ENCODE data around the gene C3orf20. TPM values are rescaled to one million over a fixed set of nuclear protein-coding genes. Genes with fewer than 3 reads are reported as not detected.
A peak's percentile ranks its signal among the peaks of the same experiment; 100 is the strongest.
"Not testable (repeated sequence)": the region's sequence is repeated elsewhere in the genome, so short reads cannot be mapped to it uniquely, and the experiment has no call there.

Gene C3orf20
- total RNA-seq, 1 experiment from 2014 or later: not detected

DNA sequence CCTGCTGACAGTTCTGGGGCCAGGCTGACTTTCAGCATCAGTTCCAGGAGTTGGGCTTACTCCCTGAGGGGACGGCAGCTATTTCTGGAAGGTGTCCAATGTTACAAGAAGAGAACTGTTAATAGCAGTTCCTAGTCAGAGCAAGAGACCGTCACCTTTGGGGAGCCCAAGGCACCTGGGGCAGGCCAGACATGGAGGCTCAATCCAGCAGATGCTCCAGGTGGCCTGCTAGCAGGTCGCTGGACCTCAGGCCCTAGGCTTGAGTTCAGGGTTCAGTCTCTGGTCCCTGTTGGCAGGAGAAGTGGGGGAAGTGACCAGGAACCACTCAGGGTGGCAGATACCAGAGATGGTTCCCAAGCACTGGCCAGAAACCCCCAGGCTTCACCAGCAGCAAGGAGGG, 25.9 kb downstream of the C3orf20 start:
- no peak for DNase-seq (ENCODE audit: low spot score)

DNA sequence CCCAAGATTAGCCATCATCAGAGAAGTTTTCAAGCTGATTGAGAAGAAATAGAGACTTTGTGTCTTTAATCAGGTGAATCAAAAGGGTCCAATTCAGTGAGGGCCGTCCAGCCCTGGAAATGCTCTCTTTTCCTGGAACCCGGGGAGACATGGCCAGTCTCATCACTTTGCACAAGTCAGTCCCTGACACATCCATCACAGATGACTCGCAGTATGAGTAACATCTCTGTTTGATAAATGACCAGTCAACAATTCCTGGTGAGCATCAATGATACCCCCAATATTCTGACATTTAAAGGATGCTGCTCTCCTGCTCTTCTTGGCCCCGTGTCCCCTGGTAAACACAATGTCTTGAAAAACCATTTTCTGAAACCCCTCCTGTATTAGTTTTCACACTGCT, 26.7 kb downstream of the C3orf20 start:
- no peak for DNase-seq (ENCODE audit: low spot score)

DNA sequence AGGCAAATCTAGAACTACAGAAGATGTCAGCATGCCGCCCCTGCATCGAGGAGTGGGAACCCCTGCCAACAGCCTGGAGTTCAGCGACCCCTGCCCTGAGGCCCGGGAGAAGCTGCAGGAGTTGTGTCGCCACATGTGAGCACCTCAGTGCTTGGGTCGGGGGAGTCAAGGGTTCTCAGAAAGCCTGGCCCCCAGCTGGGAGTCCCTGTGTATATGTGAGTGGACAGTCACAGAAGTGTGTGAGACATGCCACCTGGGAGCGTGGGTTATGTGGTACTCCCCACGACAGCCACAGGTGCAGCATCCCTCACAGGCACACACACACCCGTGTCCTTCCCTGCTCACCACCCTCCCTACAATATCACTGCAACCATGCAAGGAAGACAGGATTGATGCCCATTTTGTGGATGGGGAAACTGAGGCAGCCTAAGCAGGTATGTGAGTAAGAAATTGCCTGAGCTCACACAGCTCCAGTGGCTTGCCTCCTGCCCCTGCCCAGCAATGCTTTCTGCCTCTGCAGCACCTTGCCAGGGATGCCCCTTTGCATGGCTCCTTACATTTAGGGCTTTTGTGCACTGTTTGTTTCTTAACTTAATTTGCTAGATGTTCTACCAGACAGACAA, 28.3 kb downstream of the C3orf20 start:
- DNase-seq (ENCODE audit: low spot score): no peak

DNA sequence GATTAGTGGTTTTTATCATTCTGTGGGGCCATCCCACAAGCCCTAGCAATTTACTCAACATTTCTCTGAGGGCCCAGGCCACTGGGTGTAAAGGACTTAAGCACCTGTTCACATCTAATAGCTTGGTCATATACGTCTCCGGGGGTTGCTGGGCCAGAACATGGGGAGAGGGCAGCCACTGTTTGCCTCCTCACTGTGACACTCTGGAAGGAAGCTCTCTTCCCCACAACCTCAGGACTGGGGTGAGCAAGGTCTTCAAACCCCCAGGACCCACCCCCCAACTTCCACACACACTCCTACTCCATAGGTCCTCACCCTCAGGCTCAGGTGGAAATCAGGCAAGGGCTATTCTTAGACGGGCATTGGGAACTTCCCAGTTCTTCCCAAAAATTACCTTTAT, 28.9 kb downstream of the C3orf20 start:
- no peak for DNase-seq (ENCODE audit: low spot score)

DNA sequence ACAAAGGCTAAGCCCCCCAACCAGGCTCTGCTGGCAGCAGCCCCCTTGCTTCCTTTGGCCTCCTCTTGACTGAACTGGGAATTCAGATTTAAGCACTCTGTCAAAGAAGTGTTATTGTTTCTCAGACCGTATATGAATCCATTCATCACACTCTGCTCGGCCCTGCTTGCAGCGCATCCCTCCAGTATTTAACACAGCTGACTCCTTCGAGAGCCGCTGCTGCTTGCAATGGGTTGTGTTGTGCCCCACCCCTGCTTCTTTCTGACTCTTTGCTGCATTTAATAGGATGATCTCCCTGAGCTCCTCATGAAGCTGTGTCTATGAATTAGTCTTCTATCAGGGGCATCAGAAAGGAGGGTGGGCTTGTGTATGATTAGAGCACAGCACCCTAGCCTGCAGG, 31.2 kb downstream of the C3orf20 start:
- no peak for DNase-seq (ENCODE audit: low spot score)

DNA sequence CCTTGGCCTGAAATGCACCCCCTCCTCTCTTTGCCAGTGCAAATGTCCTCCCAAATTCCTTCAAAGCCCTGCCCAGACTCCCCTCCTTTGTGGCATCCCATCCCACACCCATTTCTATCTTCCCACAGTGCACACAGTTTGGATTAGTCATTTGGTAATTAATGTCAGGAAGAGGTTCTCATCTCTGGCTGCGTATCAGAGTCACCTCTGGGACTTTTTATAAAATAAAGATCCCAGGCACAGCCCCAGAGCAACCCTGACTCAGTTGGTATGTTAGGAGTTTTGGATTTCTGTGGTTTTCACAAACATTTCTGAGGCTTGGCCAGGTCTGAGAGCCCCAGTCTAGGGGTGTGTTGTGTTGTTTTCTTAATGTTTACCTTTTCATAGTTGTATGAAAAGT, 41.6 kb downstream of the C3orf20 start:
- DNase-seq (ENCODE audit: low spot score): no peak

DNA sequence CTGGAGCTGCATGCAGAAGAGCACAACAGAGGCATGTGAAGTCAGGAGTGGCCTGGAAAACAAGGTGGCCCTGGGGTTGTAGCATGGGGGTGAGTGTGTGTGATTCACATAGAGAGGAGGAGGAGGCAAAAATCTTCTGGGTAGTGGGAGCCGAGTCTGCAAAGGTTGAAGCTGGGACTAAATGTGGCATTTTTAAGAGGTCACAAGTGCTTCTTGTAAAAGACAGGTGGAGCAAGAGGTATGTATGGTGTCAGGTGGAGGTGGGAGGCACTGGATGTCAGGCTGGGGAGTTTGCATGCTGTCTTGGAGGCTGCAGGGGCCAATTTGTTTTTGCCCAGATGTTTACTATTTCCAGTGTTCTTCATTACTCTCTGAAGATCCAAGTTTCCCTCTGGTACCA, 42.4 kb downstream of the C3orf20 start:
- DNase-seq (ENCODE audit: low spot score): no peak

DNA sequence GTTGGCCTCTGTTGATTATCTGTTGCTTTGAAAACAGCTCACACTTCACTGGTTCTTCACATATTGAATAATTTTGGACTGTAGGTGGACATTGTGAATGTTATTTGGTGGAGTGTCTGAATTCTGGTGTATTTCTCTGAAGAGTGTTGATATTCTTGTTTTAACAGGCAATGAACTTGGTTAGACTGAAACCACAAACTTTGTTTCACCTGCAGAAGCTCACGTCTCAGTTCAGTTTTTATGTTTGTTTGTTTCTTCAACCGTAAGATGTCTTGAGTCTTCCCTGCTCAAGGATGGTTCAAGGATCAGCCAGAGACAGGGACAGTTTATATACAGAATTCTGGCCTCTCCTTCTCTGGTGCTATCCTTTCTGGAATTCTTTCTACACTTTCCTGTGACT, 43.6 kb downstream of the C3orf20 start:
- no peak for DNase-seq (ENCODE audit: low spot score)

DNA sequence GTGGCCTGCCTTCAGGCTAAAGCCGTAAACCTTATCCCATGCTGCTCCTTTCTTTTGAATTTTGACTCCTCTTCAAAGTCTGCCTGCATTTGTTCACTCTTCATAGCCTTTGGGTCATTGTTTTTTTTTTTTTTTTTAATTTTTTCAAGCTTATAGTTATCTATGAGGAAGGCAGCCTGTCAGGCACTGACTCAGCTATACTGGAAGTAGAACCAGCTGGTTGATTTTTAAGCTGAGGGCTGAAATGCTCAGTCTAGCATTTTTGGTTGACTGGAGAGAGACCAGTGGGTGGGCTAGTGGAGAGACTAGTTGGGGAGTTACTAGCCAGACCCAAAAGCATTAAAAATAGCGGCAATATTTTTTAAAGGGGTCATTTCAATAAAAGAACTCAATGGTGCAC, 44.1 kb downstream of the C3orf20 start:
- DNase-seq (ENCODE audit: low spot score): no peak

DNA sequence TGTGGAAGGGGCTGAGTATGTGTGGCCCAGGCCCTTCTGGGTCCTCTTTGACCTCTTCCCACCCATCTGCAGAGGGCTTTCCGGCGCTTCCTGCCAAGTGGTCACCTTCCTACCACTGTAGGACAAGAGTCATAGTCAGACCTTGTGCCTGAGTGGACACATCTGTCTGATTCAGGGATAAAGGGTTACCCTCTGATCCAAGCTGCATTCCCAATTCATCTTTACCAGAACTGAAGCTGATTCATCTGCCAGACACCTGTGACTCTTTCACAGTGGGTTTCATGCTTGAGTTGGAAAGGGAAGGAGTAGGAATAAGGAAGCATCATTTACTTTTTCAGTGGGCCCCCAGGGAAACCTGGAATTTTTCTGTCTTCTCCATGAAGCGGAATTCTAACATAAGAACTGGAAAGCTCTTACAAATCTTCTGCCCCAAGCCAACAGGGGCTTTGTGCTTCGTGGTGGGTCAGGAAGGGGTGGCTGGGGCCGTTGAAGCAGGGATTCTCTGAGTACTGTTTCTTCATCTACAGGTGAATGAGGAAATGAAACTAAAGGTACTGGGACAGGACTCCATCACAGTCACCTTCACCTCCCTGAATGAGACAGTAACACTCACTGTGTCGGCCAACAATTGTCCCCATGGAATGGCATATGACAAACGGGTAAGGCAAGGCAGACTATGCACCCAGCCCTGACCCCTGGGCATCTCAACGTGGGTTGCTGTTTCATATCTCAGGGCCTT, 46.4 kb downstream of the C3orf20 start:
- DNase-seq (ENCODE audit: low spot score): no peak

DNA sequence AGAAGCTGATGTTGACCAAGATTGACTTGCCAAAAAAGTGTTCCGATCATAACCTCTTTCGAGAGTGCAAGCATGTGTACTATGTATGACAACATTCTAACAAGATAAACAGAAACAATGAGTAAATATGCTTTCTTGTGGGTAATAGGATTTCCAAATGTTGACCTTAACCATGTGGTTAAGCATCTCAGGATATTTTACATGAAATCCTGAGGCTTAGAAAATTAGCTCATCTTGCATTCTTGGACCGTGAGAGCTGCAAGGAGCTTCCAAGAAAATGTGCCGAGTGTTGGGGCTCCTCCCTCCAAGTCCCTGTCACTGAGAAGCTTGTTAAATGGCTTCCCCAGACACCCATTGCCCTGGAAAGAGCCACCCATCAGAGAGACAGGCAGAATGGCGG, 50.1 kb downstream of the C3orf20 start:
- DNase-seq (ENCODE audit: low spot score): peak; percentile 17

DNA sequence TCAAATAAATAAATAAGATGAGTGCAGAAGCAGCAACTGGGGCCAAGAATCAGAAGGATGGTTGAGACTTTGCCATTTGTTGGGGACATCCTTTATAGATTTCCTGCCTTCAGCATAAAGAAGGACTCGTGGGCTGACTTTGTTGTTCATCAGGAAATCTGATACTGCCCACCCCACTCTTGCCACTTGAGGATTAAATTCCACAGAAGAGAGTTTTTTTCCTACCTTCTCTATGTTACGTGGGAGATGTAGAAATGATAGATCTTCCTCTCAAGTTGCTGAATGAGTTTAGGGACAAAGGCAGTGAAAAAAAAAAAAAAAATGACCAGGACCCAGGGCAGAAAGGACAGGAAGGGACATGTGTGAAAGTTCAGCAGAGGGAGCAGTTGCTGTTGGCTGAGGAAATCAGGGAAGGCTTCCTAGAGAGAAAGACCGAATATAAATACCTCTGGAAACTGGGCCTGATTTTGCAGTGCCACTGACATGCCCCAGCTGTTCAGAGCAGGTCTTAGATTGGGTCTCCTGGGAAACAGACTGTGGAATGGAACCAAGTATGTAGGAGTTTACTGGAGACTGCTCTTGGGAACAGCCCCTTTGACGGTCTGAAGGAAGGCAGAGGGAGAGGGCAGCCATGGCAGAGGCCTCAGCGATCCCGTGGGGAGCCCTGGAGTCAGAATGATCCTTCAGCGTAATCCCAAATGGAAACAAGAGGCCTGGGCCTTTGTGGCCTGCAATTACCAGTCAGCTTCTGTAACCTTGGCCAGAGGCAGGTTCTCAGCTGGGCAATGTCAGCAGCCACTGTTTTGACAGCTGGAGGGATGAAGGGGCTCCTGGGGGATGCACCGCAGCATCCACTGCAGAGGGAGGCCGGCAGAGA, 50.9 kb downstream of the C3orf20 start:
- no peak for DNase-seq (ENCODE audit: low spot score)

DNA sequence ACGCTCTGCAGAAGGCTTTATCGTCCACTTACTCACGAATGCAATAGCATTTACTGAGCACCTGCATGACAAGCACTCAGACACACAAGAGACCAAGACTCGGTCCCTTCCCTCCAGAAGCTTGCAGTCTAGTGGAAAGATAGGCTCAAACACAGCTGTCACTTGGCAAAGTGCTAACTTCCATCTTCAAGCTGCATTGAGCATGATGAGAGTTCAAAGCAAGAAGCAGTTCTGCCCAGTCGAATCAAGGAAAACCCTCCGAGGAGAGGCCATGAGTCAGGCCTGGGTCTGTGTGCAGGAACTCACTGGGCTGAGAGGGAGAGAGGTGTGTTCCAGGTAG, 51.5 kb downstream of the C3orf20 start:
- no peak for DNase-seq (ENCODE audit: low spot score)

DNA sequence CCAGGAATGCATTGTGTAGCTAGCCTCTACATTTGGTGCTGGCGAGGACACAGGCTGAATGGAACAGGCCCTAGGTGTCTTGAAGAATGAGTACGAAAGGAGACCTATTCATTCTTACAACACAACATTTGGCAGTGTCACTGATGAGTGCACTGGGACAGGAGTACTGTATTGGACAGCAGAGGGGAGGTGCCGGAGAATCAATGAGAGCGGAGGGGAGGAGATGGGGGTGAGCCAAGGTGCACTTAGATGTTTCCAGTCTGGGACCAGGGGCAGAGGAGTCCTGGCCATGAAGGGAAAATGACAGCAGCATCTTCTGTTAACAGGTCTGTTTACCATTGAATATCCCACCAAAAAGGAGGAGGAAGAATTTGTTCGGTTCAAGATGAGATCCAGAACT, 53.2 kb downstream of the C3orf20 start:
- no peak for DNase-seq (ENCODE audit: low spot score)

DNA sequence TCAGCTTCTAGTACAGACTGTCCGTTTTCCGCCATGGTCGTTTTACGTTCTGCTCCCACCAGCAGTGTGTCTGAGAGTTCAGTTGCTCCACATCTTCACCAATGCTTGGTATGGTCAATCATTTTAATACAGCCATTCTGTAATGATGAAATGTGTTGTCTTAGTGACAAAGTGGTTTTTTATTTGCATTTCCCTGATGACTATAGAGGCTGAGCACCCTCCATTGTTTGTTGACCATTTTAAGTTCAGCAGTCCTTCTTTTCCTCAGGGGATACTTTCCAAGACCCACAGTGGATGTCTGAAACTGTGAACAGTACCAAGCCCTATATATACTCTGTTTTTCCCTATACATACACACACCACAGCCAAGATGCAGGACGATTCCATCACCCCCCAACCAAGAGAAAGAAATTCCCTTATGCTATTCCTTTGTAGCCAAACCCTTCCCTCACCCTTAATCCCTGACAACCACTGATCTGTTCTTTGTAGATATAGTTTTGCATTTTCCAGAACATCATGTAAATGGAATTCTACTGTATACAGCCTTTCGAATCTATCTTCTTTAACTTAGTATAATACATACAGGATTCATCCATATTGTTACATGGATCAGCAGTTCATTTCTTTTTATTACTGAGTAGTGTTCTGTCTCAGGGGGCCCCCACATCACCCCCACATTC, 55.9 kb downstream of the C3orf20 start:
- no peak for DNase-seq (ENCODE audit: low spot score)

DNA sequence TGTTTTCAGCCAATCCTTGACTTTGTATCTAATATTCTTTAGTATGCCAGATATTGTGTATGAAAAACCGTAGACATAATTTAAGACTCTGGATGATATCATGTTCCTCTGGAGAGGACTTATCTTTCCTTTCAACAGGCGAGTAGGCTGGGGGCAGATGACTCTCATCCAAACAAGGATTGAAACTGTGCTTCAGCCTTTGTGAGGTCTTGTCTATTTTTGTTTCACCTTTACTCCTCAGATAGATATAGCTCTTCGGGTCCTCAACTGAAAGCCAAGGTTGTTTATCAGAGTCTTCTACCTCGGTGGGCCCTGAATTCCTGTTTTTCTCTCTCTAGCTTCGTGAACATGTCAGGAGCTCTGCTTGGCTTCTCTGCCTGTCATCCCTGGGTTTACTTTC, 66.0 kb downstream of the C3orf20 start:
- no peak for DNase-seq (ENCODE audit: low spot score)

DNA sequence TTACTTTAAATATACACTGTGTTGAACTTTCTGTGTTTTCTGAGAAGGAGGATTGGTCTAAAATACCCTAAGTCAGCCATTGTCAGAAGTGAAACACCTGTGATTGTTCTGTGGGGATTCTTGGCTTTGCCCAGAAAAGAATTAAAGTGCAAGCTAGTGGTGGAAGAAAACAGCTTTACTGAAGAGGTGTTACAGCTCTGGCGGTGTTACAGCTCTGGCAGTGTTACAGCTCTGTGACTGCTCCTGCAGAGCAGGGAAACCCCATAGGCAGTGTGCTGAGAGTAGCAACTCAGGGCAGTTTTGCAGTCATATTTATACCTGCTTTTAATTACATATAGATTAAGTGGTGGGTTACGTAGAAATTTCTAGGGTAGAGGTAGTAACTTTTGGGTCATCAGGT, 66.6 kb downstream of the C3orf20 start:
- DNase-seq (ENCODE audit: low spot score): no peak

DNA sequence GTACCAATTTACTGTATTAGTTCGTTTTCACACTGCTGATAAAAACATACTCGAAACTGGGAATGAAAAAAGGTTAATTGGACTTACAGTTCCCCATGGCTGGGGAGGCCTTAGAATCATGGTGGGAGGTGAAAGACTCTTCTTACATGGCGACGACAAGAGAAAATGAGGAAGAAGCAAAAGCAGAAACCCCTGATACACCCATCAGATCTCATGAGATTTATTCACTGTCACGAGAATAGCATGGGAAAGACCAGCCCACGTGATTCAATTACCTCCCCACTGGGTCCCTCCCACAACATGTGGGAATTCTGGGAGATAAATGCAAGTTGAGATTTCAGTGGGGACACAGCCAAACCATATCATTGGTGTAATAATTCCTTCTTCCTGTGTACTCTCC, 69.6 kb downstream of the C3orf20 start:
- no peak for DNase-seq (ENCODE audit: low spot score)

DNA sequence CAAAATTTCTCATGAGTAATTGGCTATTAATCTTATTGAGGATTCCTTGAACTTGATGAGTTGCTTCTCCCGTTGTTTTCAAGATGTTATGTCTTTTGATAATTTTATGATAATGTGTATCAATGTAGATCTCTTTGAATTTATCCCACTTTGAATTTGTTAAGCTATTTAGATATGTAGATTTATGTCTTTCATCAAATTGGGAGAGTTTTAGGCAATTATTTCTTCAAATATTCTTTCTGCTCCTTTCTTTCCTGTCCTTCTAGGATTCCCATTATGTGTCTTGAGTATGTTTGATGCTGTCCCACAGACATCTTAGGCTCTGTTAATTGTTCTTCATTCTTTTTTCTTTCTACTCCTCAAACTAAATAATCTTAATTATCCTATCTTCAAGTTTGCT, 75.7 kb downstream of the C3orf20 start:
- no peak for DNase-seq (ENCODE audit: low spot score)

DNA sequence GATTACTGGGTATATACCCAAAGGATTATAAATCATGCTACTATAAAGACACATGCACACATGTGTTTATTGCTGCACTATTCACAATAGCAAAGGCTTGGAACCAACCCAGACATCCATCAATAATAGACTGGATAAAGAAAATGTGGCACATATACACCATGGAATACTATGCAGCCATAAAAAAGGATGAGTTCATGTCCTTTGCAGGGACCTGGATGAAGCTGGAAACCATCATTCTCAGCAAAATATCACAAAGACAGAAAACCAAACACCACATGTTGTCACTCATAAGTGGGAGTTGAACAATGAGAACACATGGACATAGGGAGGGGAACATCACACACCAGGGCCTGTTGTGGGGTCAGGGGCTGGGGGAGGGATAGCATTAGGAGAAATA, 78.0 kb downstream of the C3orf20 start:
- not testable (repeated sequence) for DNase-seq (ENCODE audit: low spot score)

DNA sequence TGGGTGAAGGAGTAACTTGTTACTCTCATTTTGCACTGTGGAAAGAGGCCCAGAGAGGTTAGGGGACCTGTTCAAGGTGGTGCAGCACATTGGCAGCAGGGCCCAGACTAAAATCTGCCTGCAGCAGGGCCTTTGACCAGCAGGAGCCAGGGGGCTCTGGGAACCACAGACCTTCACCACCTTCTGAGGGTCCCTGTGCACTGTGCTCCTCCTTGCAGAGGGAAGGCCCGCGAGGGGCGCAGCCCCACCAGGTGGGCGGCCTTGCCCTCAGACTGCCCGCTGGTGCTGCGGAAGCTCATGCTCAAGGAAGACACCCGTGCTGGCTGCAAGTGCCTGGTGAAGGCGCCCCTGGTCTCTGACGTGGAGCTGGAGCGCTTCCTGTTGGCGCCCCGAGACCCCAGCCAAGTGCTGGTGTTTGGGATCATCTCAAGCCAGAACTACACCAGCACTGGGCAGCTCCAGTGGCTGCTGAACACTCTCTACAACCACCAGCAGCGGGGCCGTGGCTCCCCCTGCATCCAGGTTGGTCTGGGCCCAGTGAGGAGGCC, 82.3 kb downstream of the C3orf20 start:
- no peak for DNase-seq (ENCODE audit: low spot score)

DNA sequence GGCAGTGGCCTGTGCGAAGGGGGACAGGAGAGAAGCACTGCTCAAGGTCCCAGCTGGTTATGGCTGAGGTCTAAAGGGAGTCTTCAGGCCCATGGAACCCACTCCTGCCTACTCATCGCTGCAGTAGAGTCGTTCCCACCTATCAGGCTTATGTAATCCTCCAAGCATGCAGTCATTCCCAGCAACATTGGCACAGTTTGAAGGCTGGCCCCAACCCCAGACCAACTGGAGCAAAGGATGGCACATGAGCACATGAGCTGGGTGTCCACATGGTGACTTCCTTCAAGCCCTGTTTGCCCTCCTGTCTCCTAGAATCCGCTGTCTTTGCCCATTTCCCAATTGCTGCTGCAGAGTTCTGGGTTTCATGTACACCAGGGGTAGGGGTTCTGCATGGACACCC, 83.4 kb downstream of the C3orf20 start:
- DNase-seq (ENCODE audit: low spot score): no peak

Measured in H4 (cell line).